Measurements from ENCODE around the gene F2RL1. TPM values are rescaled to one million over a fixed set of nuclear protein-coding genes. Genes with fewer than 3 reads are reported as not detected.

F2RL1 gene
- total RNA-seq, 2 experiments from 2014 or later: not detected

GRCh38 chr5:76799588-76799987, 19.2 kb upstream of the F2RL1 start:
- intact Hi-C loops (cut with micrococcal nuclease; ENCODE audit: unreplicated experiment): no loop called here

GRCh38 chr5:76800579-76800978, 18.3 kb upstream of the F2RL1 start:
- no peak for DNase-seq (ENCODE audit: low spot score)
- H2AFZ ChIP-seq (ENCODE audit: low read length): no peak overlapping the region
- H3K9me2 ChIP-seq (ENCODE audit: insufficient read depth, low read length): no peaks in the 10 kb centered on the region
- H3K4me1 ChIP-seq (ENCODE audit: insufficient read depth, low read length, poor library complexity, severe bottlenecking): no peaks in the 10 kb centered on the region
- H3K27ac ChIP-seq (ENCODE audit: low read depth, low read length, poor library complexity, severe bottlenecking): no peak overlapping the region
- H3K79me2 ChIP-seq (ENCODE audit: insufficient read depth, low read depth, low read length): no peaks in the 10 kb centered on the region
- H3K4me3 ChIP-seq (ENCODE audit: low read depth, low read length, poor library complexity, severe bottlenecking): no peak overlapping the region
- BruUV-seq (replicated peaks): no TSS peak
- no peaks in the 10 kb centered on the region for H3K9me3 ChIP-seq (ENCODE audit: low read length)
- intact Hi-C loops (cut with micrococcal nuclease; ENCODE audit: unreplicated experiment): no loop called here
- TF ChIP-seq EZH2phosphoT487 (IDR thresholded peaks at IDR 0.05; ENCODE audit: borderline replicate concordance, low read depth, low read length) (no peak), CTCF (conservative IDR thresholded peaks at IDR 0.05; ENCODE audit: low read length) (no peak)
- no peaks in the 10 kb centered on the region for H3K36me3 ChIP-seq (ENCODE audit: insufficient read depth, low read length)
- CTCF ChIA-PET (ENCODE audit: unreplicated experiment): no interaction called here
- POLR2A ChIA-PET: interaction anchor here (0.5 kb wide), 1 partner anchor 1982 kb away, joined by 3 read pairs; no protein-coding TSS in a partner anchor
- H4K20me1 ChIP-seq (ENCODE audit: insufficient read depth, low read length): no peaks in the 10 kb centered on the region
- H3K4me2 ChIP-seq (ENCODE audit: low read length): no peak overlapping the region

More at GRCh38 chr5:76799588-76799987, 19.2 kb upstream of the F2RL1 start:
- H3K9me2 ChIP-seq (ENCODE audit: insufficient read depth, low read length): no peaks in the 10 kb centered on the region
- DNase-seq (ENCODE audit: low spot score): no peak
- ChIA-PET POLR2A (interaction anchor here (0.9 kb wide), 1 partner anchor 8 kb away, joined by 3 read pairs; no protein-coding TSS in a partner anchor), CTCF (ENCODE audit: unreplicated experiment) (no interaction called here)
- no peaks in the 10 kb centered on the region for H3K9me3 ChIP-seq (ENCODE audit: low read length)
- TF ChIP-seq EZH2phosphoT487 (IDR thresholded peaks at IDR 0.05; ENCODE audit: borderline replicate concordance, low read depth, low read length): no peak
- TF ChIP-seq CTCF (conservative IDR thresholded peaks at IDR 0.05; ENCODE audit: low read length): no peak
- no TSS peak for BruUV-seq (replicated peaks)
- H3K4me3 ChIP-seq (ENCODE audit: low read depth, low read length, poor library complexity, severe bottlenecking): no peak overlapping the region
- H4K20me1 ChIP-seq (ENCODE audit: insufficient read depth, low read length): no peaks in the 10 kb centered on the region
- no peak overlapping the region for H3K4me2 ChIP-seq (ENCODE audit: low read length)
- no peaks in the 10 kb centered on the region for H3K36me3 ChIP-seq (ENCODE audit: insufficient read depth, low read length)
- H2AFZ ChIP-seq (ENCODE audit: low read length): no peak overlapping the region
- H3K79me2 ChIP-seq (ENCODE audit: insufficient read depth, low read depth, low read length): no peaks in the 10 kb centered on the region
- H3K4me1 ChIP-seq (ENCODE audit: insufficient read depth, low read length, poor library complexity, severe bottlenecking): no peaks in the 10 kb centered on the region
- no peak overlapping the region for H3K27ac ChIP-seq (ENCODE audit: low read depth, low read length, poor library complexity, severe bottlenecking)

- no peaks in the 10 kb centered on the region for H3K36me3 ChIP-seq (ENCODE audit: insufficient read depth, low read length)
- no peak for DNase-seq (ENCODE audit: low spot score)
- no peak for TF ChIP-seq EZH2phosphoT487 (IDR thresholded peaks at IDR 0.05; ENCODE audit: borderline replicate concordance, low read depth, low read length)
- TF ChIP-seq CTCF (conservative IDR thresholded peaks at IDR 0.05; ENCODE audit: low read length): no peak
- CTCF ChIA-PET (ENCODE audit: unreplicated experiment): no interaction called here
- no peaks in the 10 kb centered on the region for H3K9me2 ChIP-seq (ENCODE audit: insufficient read depth, low read length)
- no TSS peak for BruUV-seq (replicated peaks)
- H3K4me2 ChIP-seq (ENCODE audit: low read length): no peak overlapping the region
- no peak overlapping the region for H2AFZ ChIP-seq (ENCODE audit: low read length)
- intact Hi-C loops (cut with micrococcal nuclease; ENCODE audit: unreplicated experiment): no loop called here
- H3K79me2 ChIP-seq (ENCODE audit: insufficient read depth, low read depth, low read length): no peaks in the 10 kb centered on the region
- no peaks in the 10 kb centered on the region for H4K20me1 ChIP-seq (ENCODE audit: insufficient read depth, low read length)
- H3K9me3 ChIP-seq (ENCODE audit: low read length): no peaks in the 10 kb centered on the region
- H3K4me1 ChIP-seq (ENCODE audit: insufficient read depth, low read length, poor library complexity, severe bottlenecking): no peaks in the 10 kb centered on the region
- no peak overlapping the region for H3K4me3 ChIP-seq (ENCODE audit: low read depth, low read length, poor library complexity, severe bottlenecking)
- POLR2A ChIA-PET: no interaction called here
- H3K27ac ChIP-seq (ENCODE audit: low read depth, low read length, poor library complexity, severe bottlenecking): no peak overlapping the region
Observed at GRCh38 chr5:76801159-76801802, 17.5 kb upstream of the F2RL1 start.
